IMR-90 (cell line): ENCODE measurements around the gene BAG1. TPM values are rescaled to one million over a fixed set of nuclear protein-coding genes. Genes with fewer than 3 reads are reported as not detected.

Experiments
- ATAC-seq: fragments of 200-7000 bp; cut with Tn5 transposase; 2 replicates; pipeline ENCODE4 v1.9.1; 2020; ENCODE audit warnings: low read depth, mild to moderate bottlenecking, moderate library complexity
- BruUV-seq: library from RNA; stranded (reverse); fragments of 400-500 nt; replicated peaks from 2 replicates; lab custom pipeline; 2021; lab: Mats Ljungman, UMichigan
- CTCF ChIA-PET: fragments of 300-600 bp; formaldehyde crosslinking; extraction: SDS; loops from one replicate; lab custom pipeline; 2021; ENCODE audit warnings: antibody characterized with exemption; lab: Yijun Ruan, JAX
- POLR2A ChIA-PET: fragments of 300-600 bp; sonication (Branson Sonifier 250); formaldehyde crosslinking; loops from one replicate; lab custom pipeline; 2022; ENCODE audit warnings: antibody characterized with exemption; ENCODE audit not compliant: unreplicated experiment; lab: Charles Lee
- DNase-seq: peaks from one replicate; pipeline ENCODE4 v3.0.0; 2013
- H2AFZ ChIP-seq: replicated peaks from 2 replicates; pipeline ENCODE3; 2013; ENCODE audit warnings: low read length, mild to moderate bottlenecking; ENCODE audit not compliant: poor library complexity
- H2AK5ac ChIP-seq: 2 replicates; pipeline ENCODE4 v1.6.1; 2013; ENCODE audit warnings: low read depth, low read length, inconsistent platforms
- H2AK9ac ChIP-seq: replicated peaks from 2 replicates; pipeline ENCODE3; 2013; ENCODE audit warnings: mild to moderate bottlenecking, low read depth, low read length, moderate library complexity; ENCODE audit not compliant: poor library complexity
- H2BK120ac ChIP-seq: 2 replicates; pipeline ENCODE4 v1.6.1; 2013; ENCODE audit warnings: low read depth, low read length, inconsistent platforms
- H2BK15ac ChIP-seq: 3 replicates; pipeline ENCODE4 v1.6.1; 2013; ENCODE audit warnings: low read depth, low read length, inconsistent platforms
- H2BK20ac ChIP-seq: 2 replicates; pipeline ENCODE4 v1.6.1; 2013; ENCODE audit warnings: low read depth, mild to moderate bottlenecking, inconsistent platforms, low read length, moderate library complexity
- H2BK5ac ChIP-seq: 2 replicates; pipeline ENCODE4 v1.6.1; 2013; ENCODE audit warnings: mild to moderate bottlenecking, low read depth, low read length, inconsistent platforms; ENCODE audit not compliant: poor library complexity, severe bottlenecking
- H3K14ac ChIP-seq: replicated peaks from 2 replicates; pipeline ENCODE4 v1.6.1; 2013; ENCODE audit warnings: low read depth, low read length, inconsistent platforms
- H3K18ac ChIP-seq: 2 replicates; pipeline ENCODE4 v1.6.1; 2013; ENCODE audit warnings: low read depth, low read length, control low read depth
- H3K23ac ChIP-seq: 2 replicates; pipeline ENCODE4 v1.6.1; 2013; ENCODE audit warnings: low read depth, low read length, inconsistent platforms
- H3K27ac ChIP-seq: 2 replicates; pipeline ENCODE4 v1.5.1; 2013; ENCODE audit warnings: mild to moderate bottlenecking, control low read depth, low read length; ENCODE audit not compliant: insufficient read depth
- H3K27me3 ChIP-seq: 2 replicates; pipeline ENCODE4 v1.6.1; 2013; ENCODE audit warnings: low read length; ENCODE audit not compliant: control insufficient read depth, insufficient read depth
- H3K36me3 ChIP-seq: 2 replicates; pipeline ENCODE4 v1.6.1; 2013; ENCODE audit warnings: low read length, mixed read lengths; ENCODE audit not compliant: control insufficient read depth, insufficient read depth
- H3K4ac ChIP-seq: 2 replicates; pipeline ENCODE4 v1.6.1; 2013; ENCODE audit warnings: low read depth, low read length, inconsistent platforms
- H3K4me1 ChIP-seq: 2 replicates; pipeline ENCODE4 v1.6.1; 2013; ENCODE audit warnings: low read length, mixed read lengths; ENCODE audit not compliant: control insufficient read depth, insufficient read depth
- H3K4me2 ChIP-seq: 2 replicates; pipeline ENCODE4 v1.6.1; 2013; ENCODE audit warnings: low read depth, mild to moderate bottlenecking, control low read depth, low read length, moderate library complexity
- H3K4me3 ChIP-seq: 2 replicates; pipeline ENCODE4 v1.5.1; 2013; ENCODE audit warnings: low read depth, mild to moderate bottlenecking, control low read depth, low read length, moderate library complexity; ENCODE audit not compliant: insufficient read depth
- H3K56ac ChIP-seq: 2 replicates; pipeline ENCODE4 v1.6.1; 2013; ENCODE audit warnings: low read length, inconsistent platforms; ENCODE audit not compliant: insufficient read depth; ENCODE audit errors: extremely low read depth
- H3K79me1 ChIP-seq, 2 experiments: 2 replicates each; pipeline ENCODE4 v1.6.1; 2013; ENCODE audit warnings: low read length in 2 of 2, inconsistent platforms in 1 of 2, low read depth in 1 of 2
- H3K9ac ChIP-seq: 2 replicates; pipeline ENCODE4 v1.6.1; 2013; ENCODE audit warnings: low read depth, low read length, control low read depth
- H3K9me1 ChIP-seq: 2 replicates; pipeline ENCODE4 v1.6.1; 2013; ENCODE audit warnings: low read length, inconsistent platforms; ENCODE audit not compliant: insufficient read depth
- H3K9me3 ChIP-seq: 2 replicates; pipeline ENCODE4 v1.6.1; 2013; ENCODE audit warnings: low read length; ENCODE audit not compliant: control insufficient read depth, insufficient read depth
- H4K20me1 ChIP-seq: 2 replicates; pipeline ENCODE4 v1.6.1; 2013; ENCODE audit warnings: low read length, inconsistent platforms; ENCODE audit not compliant: insufficient read depth
- H4K5ac ChIP-seq: 2 replicates; pipeline ENCODE4 v1.6.1; 2013; ENCODE audit warnings: mild to moderate bottlenecking, low read depth, low read length, control low read depth
- H4K8ac ChIP-seq, 2 experiments: 2 replicates each; pipeline ENCODE4 v1.6.1; 2013; ENCODE audit warnings: low read depth in 2 of 2, low read length in 2 of 2, control low read depth in 1 of 2, inconsistent platforms in 1 of 2
- H4K91ac ChIP-seq: 2 replicates; pipeline ENCODE4 v1.6.1; 2013; ENCODE audit warnings: low read depth, low read length, inconsistent platforms; ENCODE audit not compliant: insufficient read depth
- CEBPB ChIP-seq: IDR thresholded peaks from 2 replicates; pipeline ENCODE4 v1.6.1; 2012; ENCODE audit warnings: low read depth, low read length, improper control_type of control experiment
- MAZ ChIP-seq: IDR thresholded peaks from 2 replicates; pipeline ENCODE4 v1.6.1; 2012; ENCODE audit warnings: low read depth, mild to moderate bottlenecking, low read length, improper control_type of control experiment, moderate library complexity, borderline replicate concordance
- NFE2L2 ChIP-seq: fragments of 150-350 bp; IDR thresholded peaks from 2 replicates; pipeline ENCODE4 v1.6.1; 2016; ENCODE audit warnings: low read depth, mild to moderate bottlenecking, low read length
- RCOR1 ChIP-seq: IDR thresholded peaks from 2 replicates; pipeline ENCODE4 v1.6.1; 2012; ENCODE audit warnings: mild to moderate bottlenecking, low read length, improper control_type of control experiment; ENCODE audit not compliant: insufficient replicate concordance
- WGBS, 2 experiments: methylation state at CpG; one replicate each; pipeline versions ENCODE4 v1.1.5 to v1.1.7; 2013; ENCODE audit warnings: missing lambda C conversion rate in 2 of 2; ENCODE audit not compliant: insufficient read length in 1 of 2; ENCODE audit errors: extremely low coverage in 2 of 2; 5-methylcytosine and 5-hydroxymethylcytosine counted together
- dilution Hi-C: fragments of 300-500 bp; cut with HindIII; formaldehyde crosslinking; loops from one replicate; pipeline ENCODE4 v1.14.3; 2018; ENCODE audit warnings: low sequenced_read_pairs; ENCODE audit not compliant: unreplicated experiment
- in situ Hi-C: fragments of 300-500 bp; cut with MboI; formaldehyde crosslinking; loops from 3 replicates; pipeline ENCODE4 v1.14.3; 2019; ENCODE audit warnings: low sequenced_read_pairs, inconsistent platforms, mixed read lengths
- intact Hi-C: fragments of 100-400 bp; cut with micrococcal nuclease; formaldehyde crosslinking; loops from 2 replicates; pipeline ENCODE4 v1.10.0; 2022
- polyA plus RNA-seq, 3 experiments: library from polyadenylated mRNA; depleted of rRNA; stranded (reverse); fragments of >200 nt; gene quantifications; 2 replicates each; pipeline ENCODE4 v1.2.3, GENCODE V29; 2012; ENCODE audit warnings: low replicate concordance in 1 of 3
- total RNA-seq: library from RNA; depleted of rRNA; stranded (reverse); fragments of >200 nt; gene quantifications from 2 replicates; pipeline ENCODE4 v1.2.3, GENCODE V29; 2012

BAG1 gene
- total and polyA plus RNA-seq, 2 of the 4 experiments (the other 2 are of a cell fraction), result 4.5 to 20.9 TPM

DNA sequence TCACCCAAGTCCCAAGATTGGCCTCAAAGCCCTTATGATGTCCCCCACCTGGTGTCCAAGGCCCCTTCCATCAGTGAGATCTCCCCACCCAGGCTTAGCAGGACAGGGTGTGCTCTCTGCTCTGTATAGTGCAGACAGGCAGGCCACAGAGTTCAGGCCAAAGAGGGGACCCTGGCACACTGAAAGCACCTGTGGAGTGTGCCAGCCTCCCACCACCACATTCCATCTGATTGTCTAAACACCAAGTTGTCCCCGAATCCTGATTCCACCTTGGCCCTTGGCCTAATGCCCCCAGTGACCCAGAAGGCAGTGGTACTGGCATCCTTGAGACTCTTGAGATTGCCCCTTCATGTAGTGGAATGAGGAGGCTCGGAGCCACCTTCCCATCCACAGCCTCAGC, 19.2 kb downstream of the BAG1 start:
- H2BK120ac ChIP-seq, result no peak overlapping the region
- H4K20me1 ChIP-seq, result no peaks in the 10 kb centered on the region
- peaks cover 1% of the 10 kb centered on the region for H3K4me1 ChIP-seq
- H4K91ac ChIP-seq, result no peak overlapping the region
- H3K79me1 ChIP-seq, result no peaks in the 10 kb centered on the region
- H2BK5ac ChIP-seq, result no peak overlapping the region
- no CpG with 5 or more reads among the region's 2 CpGs for whole genome bisulfite sequencing, 2 experiments
- BruUV-seq, result no TSS peak
- no peaks in the 10 kb centered on the region for H3K27me3 ChIP-seq
- no peak overlapping the region for H3K18ac ChIP-seq
- in situ Hi-C loops, result no loop called here
- dilution Hi-C loops, result no loop called here
- H2BK15ac ChIP-seq, result no peak overlapping the region
- no peak overlapping the region for H3K9ac ChIP-seq
- H3K4me3 ChIP-seq, result no peak overlapping the region
- no peak overlapping the region for H3K14ac ChIP-seq
- H4K8ac ChIP-seq, result no peak overlapping the region
- H4K5ac ChIP-seq, result no peak overlapping the region
- no peak overlapping the region for H2AK5ac ChIP-seq
- no peaks in the 10 kb centered on the region for H3K36me3 ChIP-seq
- ATAC-seq (no peak), DNase-seq (no peak)
- no peak overlapping the region for H3K23ac ChIP-seq
- no peak overlapping the region for H2AFZ ChIP-seq
- peak overlapping the region; percentile 62 for H2AK9ac ChIP-seq
- H3K9me1 ChIP-seq, result peaks cover 15% of the 10 kb centered on the region; the same call in 1 of the 2 replicates
- no peak overlapping the region for H3K4me2 ChIP-seq
- no peak overlapping the region for H3K4ac ChIP-seq
- ChIA-PET CTCF (no interaction called here), POLR2A (no interaction called here)
- no peak overlapping the region for H3K56ac ChIP-seq
- no peak overlapping the region for H2BK20ac ChIP-seq
- TF ChIP-seq MAZ (no peak), RCOR1 (no peak), NFE2L2 (no peak), CEBPB (no peak)
- H3K9me3 ChIP-seq, result no peaks in the 10 kb centered on the region
- intact Hi-C loops, result no loop called here
- H3K27ac ChIP-seq, result no peak overlapping the region
